HEK293T (cell line): Measurements from ENCODE around the gene APBA2.

Experiments
- CTCF ChIA-PET: fragments of 350-600 bp; formaldehyde crosslinking; extraction: SDS; loops from one replicate; lab custom pipeline; 2021; ENCODE audit warnings: antibody characterized with exemption, inconsistent platforms; lab: Yijun Ruan, JAX
- POLR2A ChIA-PET: fragments of 350-600 bp; formaldehyde crosslinking; extraction: SDS; loops from one replicate; lab custom pipeline; 2020; ENCODE audit warnings: antibody characterized with exemption, inconsistent platforms; lab: Yijun Ruan, JAX
- DNase-seq: peaks from one replicate; pipeline ENCODE4 v3.0.0; 2012; ENCODE audit warnings: mixed read lengths; ENCODE audit errors: extremely low spot score
- ARNT ChIP-seq: fragments of 450-650 bp; IDR thresholded peaks from 2 replicates; pipeline ENCODE4 v1.6.1; 2017; ENCODE audit warnings: mild to moderate bottlenecking
- BHLHE40 ChIP-seq: fragments of 450-650 bp; IDR thresholded peaks from 2 replicates; pipeline ENCODE4 v1.6.1; 2016; ENCODE audit warnings: mild to moderate bottlenecking, moderate library complexity, borderline replicate concordance
- CTBP1 ChIP-seq: fragments of 450-650 bp; IDR thresholded peaks from 2 replicates; pipeline ENCODE4 v1.6.1; 2016; ENCODE audit warnings: borderline replicate concordance
- ELF4 ChIP-seq: fragments of 450-650 bp; IDR thresholded peaks from 2 replicates; pipeline ENCODE4 v1.6.1; 2017; ENCODE audit warnings: antibody characterized with exemption
- FOXA1 ChIP-seq: fragments of 450-650 bp; IDR thresholded peaks from 2 replicates; pipeline ENCODE4 v1.6.1; 2016; ENCODE audit warnings: mild to moderate bottlenecking
- FOXK2 ChIP-seq: fragments of 450-650 bp; IDR thresholded peaks from 2 replicates; pipeline ENCODE4 v1.6.1; 2016; ENCODE audit warnings: mild to moderate bottlenecking
- FOXM1 ChIP-seq: fragments of 450-650 bp; IDR thresholded peaks from 2 replicates; pipeline ENCODE4 v1.6.1; 2017; ENCODE audit warnings: mild to moderate bottlenecking, borderline replicate concordance
- HDGF ChIP-seq: fragments of 450-650 bp; IDR thresholded peaks from 2 replicates; pipeline ENCODE4 v1.6.1; 2017; ENCODE audit warnings: antibody characterized with exemption, borderline replicate concordance
- L3MBTL2 ChIP-seq: fragments of 450-650 bp; conservative IDR thresholded peaks from 2 replicates; pipeline ENCODE4 v1.6.1; 2016; ENCODE audit warnings: mild to moderate bottlenecking
- LEF1 ChIP-seq: fragments of 450-650 bp; IDR thresholded peaks from 2 replicates; pipeline ENCODE4 v1.6.1; 2017; ENCODE audit warnings: mild to moderate bottlenecking, borderline replicate concordance
- NFRKB ChIP-seq: fragments of 450-650 bp; IDR thresholded peaks from 2 replicates; pipeline ENCODE4 v1.6.1; 2016; ENCODE audit warnings: mild to moderate bottlenecking, moderate library complexity
- SP1 ChIP-seq: fragments of 450-650 bp; IDR thresholded peaks from 2 replicates; pipeline ENCODE4 v1.6.1; 2017
- SUZ12 ChIP-seq: fragments of 450-650 bp; IDR thresholded peaks from 2 replicates; pipeline ENCODE4 v1.6.1; 2016; ENCODE audit warnings: mild to moderate bottlenecking
- TARDBP ChIP-seq: fragments of 450-650 bp; IDR thresholded peaks from 2 replicates; pipeline ENCODE4 v1.6.1; 2016
- ZNF384 ChIP-seq: fragments of 450-650 bp; IDR thresholded peaks from 2 replicates; pipeline ENCODE4 v1.6.1; 2016
- TF ChIP-seq, protein P1 (sequence below): fragments of 450-650 bp; IDR thresholded peaks from 2 replicates; pipeline ENCODE4 v1.6.1; 2016

The APBA2 gene

DNA sequence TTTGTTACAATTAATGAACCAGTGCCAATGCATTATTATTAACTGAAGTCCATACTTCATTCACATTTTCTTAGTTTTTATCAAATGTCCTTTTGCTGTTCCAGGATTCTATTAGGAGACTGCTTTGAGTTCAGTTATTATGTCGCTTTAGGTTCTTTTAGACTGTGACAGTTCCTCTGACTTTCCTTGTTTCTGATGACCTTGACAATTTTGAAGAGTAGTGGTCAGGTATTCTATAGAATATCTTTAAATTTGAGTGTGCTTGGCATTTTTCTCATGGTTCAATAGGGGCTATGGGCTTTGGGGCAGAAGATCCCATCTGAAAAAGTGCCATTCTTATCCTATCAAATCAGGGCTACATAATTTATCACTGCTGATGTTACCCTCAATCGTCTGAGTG lies 126.3 kb downstream of the APBA2 start:
- POLR2A ChIA-PET = no interaction called here
- CTCF ChIA-PET = no interaction called here
- no peak for TF ChIP-seq LEF1
- TF ChIP-seq NFRKB = no peak
- no peak for TF ChIP-seq L3MBTL2
- no peak for TF ChIP-seq SP1
- TF ChIP-seq HDGF = no peak
- TF ChIP-seq BHLHE40 = no peak
- TF ChIP-seq TARDBP = no peak
- TF ChIP-seq ZNF384 = no peak
- TF ChIP-seq FOXA1 = no peak
- no peak for TF ChIP-seq ARNT
- TF ChIP-seq, protein P1, sequence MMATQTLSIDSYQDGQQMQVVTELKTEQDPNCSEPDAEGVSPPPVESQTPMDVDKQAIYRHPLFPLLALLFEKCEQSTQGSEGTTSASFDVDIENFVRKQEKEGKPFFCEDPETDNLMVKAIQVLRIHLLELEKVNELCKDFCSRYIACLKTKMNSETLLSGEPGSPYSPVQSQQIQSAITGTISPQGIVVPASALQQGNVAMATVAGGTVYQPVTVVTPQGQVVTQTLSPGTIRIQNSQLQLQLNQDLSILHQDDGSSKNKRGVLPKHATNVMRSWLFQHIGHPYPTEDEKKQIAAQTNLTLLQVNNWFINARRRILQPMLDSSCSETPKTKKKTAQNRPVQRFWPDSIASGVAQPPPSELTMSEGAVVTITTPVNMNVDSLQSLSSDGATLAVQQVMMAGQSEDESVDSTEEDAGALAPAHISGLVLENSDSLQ = no peak
- TF ChIP-seq FOXK2 = no peak
- no peak for TF ChIP-seq ELF4
- no peak for TF ChIP-seq SUZ12
- no peak for TF ChIP-seq CTBP1
- no peak for TF ChIP-seq FOXM1
- DNase-seq = no peak

DNA sequence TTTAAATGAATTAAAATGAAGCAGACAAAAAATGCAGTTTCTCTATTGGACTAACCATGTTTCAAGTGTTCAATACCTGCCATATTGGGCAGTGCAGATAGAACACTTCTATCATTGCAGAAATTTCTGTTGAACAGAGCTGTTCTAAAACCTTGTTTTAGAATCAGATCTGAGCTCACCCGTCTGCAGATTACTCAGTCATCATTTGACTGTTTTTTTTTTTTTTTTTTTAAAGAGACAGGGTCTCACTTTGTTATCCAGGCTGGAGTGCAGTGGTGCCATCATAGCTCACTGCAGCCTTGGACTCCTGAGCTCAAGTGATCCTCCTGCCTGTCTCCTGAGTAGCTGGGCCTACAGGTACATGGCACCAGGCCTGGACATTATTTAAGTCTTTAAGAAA lies 128.7 kb downstream of the APBA2 start:
- ChIA-PET CTCF (no interaction called here), POLR2A (no interaction called here)
- DNase-seq = no peak
- no peak for TF ChIP-seq NFRKB
- no peak for TF ChIP-seq LEF1
- TF ChIP-seq TARDBP = no peak

DNA sequence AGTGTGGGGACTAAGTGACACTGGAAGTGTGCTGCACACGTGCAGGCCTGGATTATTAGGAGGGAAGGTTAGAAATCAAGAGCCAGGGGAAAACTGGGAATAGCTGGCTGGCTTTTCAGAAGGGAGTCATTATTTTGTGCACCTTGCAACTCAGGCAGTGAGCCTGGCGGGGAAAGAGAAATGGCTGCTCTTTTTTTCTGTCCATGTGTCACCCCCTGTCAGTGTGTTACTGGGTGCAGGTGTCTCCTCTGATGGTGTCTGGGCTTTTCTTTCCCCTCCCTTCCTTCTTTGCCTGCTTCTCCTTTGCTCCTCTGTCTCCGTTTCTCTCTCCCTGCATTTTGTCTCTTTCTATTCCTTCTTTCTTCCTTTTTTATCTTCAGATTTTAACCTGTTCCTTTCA lies 130.7 kb downstream of the APBA2 start:
- no peak for TF ChIP-seq FOXM1
- TF ChIP-seq ZNF384 = no peak
- TF ChIP-seq HDGF = no peak
- TF ChIP-seq ARNT = no peak
- no peak for TF ChIP-seq FOXA1
- ChIA-PET CTCF (no interaction called here), POLR2A (no interaction called here)
- no peak for DNase-seq

DNA sequence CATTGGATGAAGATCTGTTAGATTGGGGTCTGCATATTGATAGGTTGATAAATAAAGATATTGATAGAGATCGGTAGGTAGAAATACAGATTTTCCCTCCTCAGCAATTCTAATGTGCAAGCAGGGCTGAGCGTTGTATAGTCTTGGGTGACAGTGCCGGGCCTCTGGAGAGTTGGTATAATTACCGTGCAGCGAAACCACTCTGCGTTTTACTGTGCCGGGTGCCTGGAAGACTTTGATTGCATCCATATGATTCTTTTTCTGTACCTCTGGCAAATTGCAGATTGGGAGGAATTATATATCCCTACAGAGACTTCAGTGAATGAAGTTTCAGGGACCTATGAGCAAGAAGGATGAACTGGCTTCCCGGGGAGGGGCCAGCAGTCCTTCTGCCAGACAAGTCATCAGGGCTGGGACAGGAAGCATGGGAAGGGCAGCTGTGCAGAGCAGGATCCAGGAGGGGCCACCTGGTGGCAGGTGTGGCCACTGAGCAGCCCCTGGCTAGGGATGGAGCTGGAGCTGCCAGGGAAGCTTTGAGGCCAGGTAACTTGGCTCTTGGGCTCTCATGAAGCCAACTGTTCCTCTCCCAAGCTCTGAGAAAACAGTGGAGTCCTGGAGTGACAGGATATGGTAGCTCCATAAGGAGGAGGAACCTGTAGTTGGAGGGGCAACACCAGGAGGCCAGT lies 132.5 kb downstream of the APBA2 start:
- TF ChIP-seq CTBP1 (no peak), LEF1 (no peak), TARDBP (no peak), FOXM1 (no peak), L3MBTL2 (no peak), ELF4 (no peak), ZNF384 (no peak), FOXK2 (no peak), BHLHE40 (no peak), SUZ12 (no peak), SP1 (no peak), FOXA1 (no peak), NFRKB (no peak), ARNT (no peak), HDGF (no peak)
- TF ChIP-seq, protein P1 = no peak
- DNase-seq = no peak
- ChIA-PET CTCF (no interaction called here), POLR2A (no interaction called here)

DNA sequence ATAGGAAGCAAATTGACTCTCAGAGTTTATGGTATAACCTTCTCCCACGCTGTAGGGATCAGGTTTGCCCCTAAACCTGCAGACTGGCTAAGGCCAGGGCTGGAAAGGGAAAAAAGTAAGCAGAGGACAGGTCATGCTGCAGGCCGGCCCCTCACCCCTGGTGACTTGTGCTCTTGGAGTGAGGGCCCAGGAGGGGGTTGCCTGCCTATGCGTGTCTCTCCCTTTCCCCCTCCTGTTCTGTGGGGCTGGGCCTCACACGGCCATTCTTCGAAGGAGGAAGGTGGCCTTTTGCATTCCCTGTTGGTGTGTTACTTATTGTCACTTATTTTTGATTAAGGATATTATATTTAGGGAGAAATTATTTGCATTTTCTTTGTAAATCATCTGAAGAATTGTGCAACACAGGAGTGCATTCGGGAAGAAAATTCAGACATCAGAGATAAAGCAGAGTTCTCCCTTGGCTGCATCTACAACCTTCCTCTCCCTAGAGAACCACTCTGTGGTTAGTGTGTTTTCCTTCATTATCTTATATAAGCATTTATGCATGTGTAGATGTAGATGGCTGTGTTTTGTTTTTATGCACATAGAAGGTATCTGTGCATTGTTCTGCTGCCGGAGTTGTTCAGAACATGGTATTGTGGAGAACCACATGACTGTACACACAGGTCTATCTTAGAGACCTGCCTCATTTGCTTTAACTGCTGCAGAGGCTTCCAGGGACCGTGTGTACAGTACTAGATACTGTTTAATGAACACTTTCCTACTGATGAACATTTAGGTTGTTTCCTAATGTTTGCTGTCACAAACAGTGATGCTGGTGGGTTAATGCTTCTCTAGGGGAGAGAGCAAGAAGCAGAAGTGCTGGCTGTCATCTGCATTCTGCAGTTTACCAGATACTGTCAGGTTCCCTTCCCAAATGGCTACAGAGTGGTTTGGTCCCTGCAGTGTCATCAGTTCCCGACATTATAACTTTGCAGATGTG lies 133.5 kb downstream of the APBA2 start:
- ChIA-PET CTCF (no interaction called here), POLR2A (no interaction called here)
- DNase-seq = no peak
- TF ChIP-seq, protein P1 = no peak
- no peak for TF ChIP-seq TARDBP
- no peak for TF ChIP-seq ZNF384
- TF ChIP-seq CTBP1 = no peak
- TF ChIP-seq FOXK2 = no peak
- TF ChIP-seq BHLHE40 = no peak
- no peak for TF ChIP-seq SP1
- TF ChIP-seq HDGF = no peak
- no peak for TF ChIP-seq FOXA1
- no peak for TF ChIP-seq SUZ12
- no peak for TF ChIP-seq L3MBTL2
- no peak for TF ChIP-seq ELF4
- TF ChIP-seq FOXM1 = no peak

DNA sequence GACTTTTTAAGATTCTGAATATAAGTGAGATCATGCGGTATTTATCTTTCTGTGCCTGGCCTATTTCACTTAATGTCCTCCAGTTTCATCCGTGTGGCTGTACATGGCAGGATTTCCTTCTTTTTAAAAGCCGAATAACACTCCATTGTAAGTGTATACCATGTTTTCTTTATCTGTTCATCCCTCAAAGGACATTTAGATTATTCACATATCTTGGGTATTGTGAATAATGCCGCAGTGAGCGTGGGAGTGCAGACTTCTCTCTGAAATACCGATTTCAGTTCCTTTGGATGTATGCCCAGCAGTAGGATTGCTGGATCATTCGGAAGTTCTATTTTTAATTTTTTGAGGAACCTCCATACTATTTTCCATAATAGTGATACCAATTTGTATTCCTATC lies 136.1 kb downstream of the APBA2 start:
- DNase-seq = no peak
- ChIA-PET CTCF (no interaction called here), POLR2A (no interaction called here)
- no peak for TF ChIP-seq NFRKB
- TF ChIP-seq FOXM1 = no peak
- TF ChIP-seq ZNF384 = no peak
- no peak for TF ChIP-seq SUZ12
- no peak for TF ChIP-seq BHLHE40
- no peak for TF ChIP-seq HDGF
- no peak for TF ChIP-seq L3MBTL2
- TF ChIP-seq, protein P1 = no peak
- no peak for TF ChIP-seq SP1
- no peak for TF ChIP-seq FOXA1
- no peak for TF ChIP-seq ELF4
- TF ChIP-seq FOXK2 = no peak
- no peak for TF ChIP-seq ARNT
- TF ChIP-seq LEF1 = no peak
- no peak for TF ChIP-seq CTBP1
- TF ChIP-seq TARDBP = no peak
